KMS-11 (cell line): ENCODE results near the gene YLPM1.

ENCODE experiments used
- H2AFZ ChIP-seq: fragments of 200-600 bp; sonication (generic); 2 replicates; pipeline ENCODE4 v1.6.1; 2016; ENCODE audit warnings: antibody characterized with exemption, mixed run types, low read depth
- H3K27ac ChIP-seq: fragments of 200-600 bp; sonication (generic); 2 replicates; pipeline ENCODE4 v1.6.1; 2016; ENCODE audit warnings: mild to moderate bottlenecking, mixed run types
- H3K27me3 ChIP-seq: fragments of 200-600 bp; sonication (generic); 2 replicates; pipeline ENCODE4 v1.6.1; 2017; ENCODE audit warnings: mild to moderate bottlenecking, low read depth, mixed run types, moderate library complexity; ENCODE audit not compliant: insufficient read depth
- H3K36me3 ChIP-seq: fragments of 200-600 bp; sonication (generic); 2 replicates; pipeline ENCODE4 v1.6.1; 2017; ENCODE audit warnings: mild to moderate bottlenecking, mixed run types; ENCODE audit not compliant: insufficient read depth
- H3K4me1 ChIP-seq: fragments of 200-600 bp; sonication (generic); 2 replicates; pipeline ENCODE4 v1.6.1; 2016; ENCODE audit warnings: mild to moderate bottlenecking, low read depth, mixed run types; ENCODE audit not compliant: poor library complexity, severe bottlenecking
- H3K4me2 ChIP-seq: fragments of 200-600 bp; sonication (generic); 2 replicates; pipeline ENCODE4 v1.7.0; 2016; ENCODE audit warnings: mild to moderate bottlenecking, mixed run types
- H3K4me3 ChIP-seq: fragments of 200-600 bp; sonication (generic); IDR thresholded peaks from 2 replicates; pipeline ENCODE4 v1.6.1; 2017; ENCODE audit warnings: low read depth, low read length, mixed read lengths; ENCODE audit not compliant: insufficient read depth
- H3K79me2 ChIP-seq: fragments of 200-600 bp; sonication (generic); 2 replicates; pipeline ENCODE4 v1.6.1; 2016; ENCODE audit warnings: low read depth, mixed run types; ENCODE audit not compliant: insufficient read depth
- H3K9ac ChIP-seq: fragments of 200-600 bp; sonication (generic); 2 replicates; pipeline ENCODE4 v1.6.1; 2016; ENCODE audit warnings: mild to moderate bottlenecking, mixed run types
- H4K20me1 ChIP-seq: fragments of 200-600 bp; sonication (generic); 2 replicates; pipeline ENCODE4 v1.6.1; 2016; ENCODE audit warnings: mild to moderate bottlenecking, mixed run types; ENCODE audit not compliant: insufficient read depth
- CTCF ChIP-seq: fragments of 200-600 bp; sonication (generic); conservative IDR thresholded peaks from 2 replicates; pipeline ENCODE4 v1.6.1; 2017; ENCODE audit warnings: low read depth, mild to moderate bottlenecking, antibody characterized with exemption, low read length, moderate library complexity, mixed read lengths

YLPM1 gene

GRCh38 chr14:74792249-74793039 lies 29.3 kb downstream of the YLPM1 start:
- no peak overlapping the region for H3K27ac ChIP-seq
- no peaks in the 10 kb centered on the region for H3K27me3 ChIP-seq
- no peak overlapping the region for H3K4me2 ChIP-seq
- H4K20me1 ChIP-seq = no peaks in the 10 kb centered on the region
- no peak overlapping the region for H3K4me3 ChIP-seq
- H3K4me1 ChIP-seq = no peaks in the 10 kb centered on the region
- no peak overlapping the region for H2AFZ ChIP-seq
- H3K36me3 ChIP-seq = no peaks in the 10 kb centered on the region
- no peak overlapping the region for H3K9ac ChIP-seq
- H3K79me2 ChIP-seq = no peaks in the 10 kb centered on the region
- TF ChIP-seq CTCF = no peak

- no peaks in the 10 kb centered on the region for H4K20me1 ChIP-seq
- no peaks in the 10 kb centered on the region for H3K4me1 ChIP-seq
- H3K36me3 ChIP-seq = no peaks in the 10 kb centered on the region
- H2AFZ ChIP-seq = no peak overlapping the region
- no peak overlapping the region for H3K9ac ChIP-seq
- no peak overlapping the region for H3K4me3 ChIP-seq
- no peaks in the 10 kb centered on the region for H3K79me2 ChIP-seq
- no peak overlapping the region for H3K27ac ChIP-seq
- TF ChIP-seq CTCF = no peak
- H3K27me3 ChIP-seq = no peaks in the 10 kb centered on the region
- no peak overlapping the region for H3K4me2 ChIP-seq
Measured at GRCh38 chr14:74793506-74794155, 30.5 kb downstream of the YLPM1 start.

GRCh38 chr14:74794947-74795346 lies 31.8 kb downstream of the YLPM1 start:
- Histone ChIP-seq H3K36me3 (no peaks in the 10 kb centered on the region), H2AFZ (no peak overlapping the region), H3K79me2 (no peaks in the 10 kb centered on the region), H3K27ac (no peak overlapping the region), H3K4me3 (no peak overlapping the region), H3K4me2 (no peak overlapping the region), H3K27me3 (no peaks in the 10 kb centered on the region), H3K4me1 (no peaks in the 10 kb centered on the region), H3K9ac (no peak overlapping the region), H4K20me1 (no peaks in the 10 kb centered on the region)
- no peak for TF ChIP-seq CTCF

GRCh38 chr14:74799765-74800164 lies 36.6 kb downstream of the YLPM1 start:
- H3K4me3 ChIP-seq = no peak overlapping the region
- H4K20me1 ChIP-seq = no peaks in the 10 kb centered on the region

More at GRCh38 chr14:74799765-74800164, 36.6 kb downstream of the YLPM1 start:
- no peaks in the 10 kb centered on the region for H3K36me3 ChIP-seq
- no peak overlapping the region for H3K4me2 ChIP-seq
- no peaks in the 10 kb centered on the region for H3K79me2 ChIP-seq
- no peaks in the 10 kb centered on the region for H3K27me3 ChIP-seq
- no peak for TF ChIP-seq CTCF
- no peak overlapping the region for H2AFZ ChIP-seq
- no peaks in the 10 kb centered on the region for H3K4me1 ChIP-seq
- H3K27ac ChIP-seq = no peak overlapping the region
- H3K9ac ChIP-seq = no peak overlapping the region
